Fibroblast of skin of right biceps (primary cell): Measurements from ENCODE around the gene FNDC10.

Experiments used
- DNase-seq: peaks from one replicate; pipeline ENCODE4 v3.0.0-alpha.2; 2013

FNDC10 gene

GRCh38 chr1:1615256-1616044 lies 15.5 kb upstream of the FNDC10 start, which contains the start of gene MIB2:
Gene MIB2, plus strand, starts transcription at chr1:1615500. Its CDS starts 7,953 bp downstream, at chr1:1623453.
- peak; percentile 96 for DNase-seq

DNA sequence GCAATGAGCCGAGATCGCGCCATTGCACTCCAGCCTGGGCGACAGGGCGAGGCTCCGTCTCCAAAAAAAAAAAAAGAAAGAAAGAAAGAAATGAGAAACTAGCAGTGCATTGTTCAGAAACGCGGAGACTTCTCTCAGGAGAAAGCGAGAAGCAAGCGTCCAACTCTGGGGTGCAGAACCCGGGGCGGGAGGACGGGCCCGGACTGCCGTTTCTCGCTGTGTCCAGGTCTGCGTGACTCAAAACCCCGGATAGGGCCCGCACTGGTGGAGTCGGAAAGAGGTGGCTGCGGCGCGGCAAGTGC lies 15.0 kb upstream of the FNDC10 start:
- no peak for DNase-seq

DNA sequence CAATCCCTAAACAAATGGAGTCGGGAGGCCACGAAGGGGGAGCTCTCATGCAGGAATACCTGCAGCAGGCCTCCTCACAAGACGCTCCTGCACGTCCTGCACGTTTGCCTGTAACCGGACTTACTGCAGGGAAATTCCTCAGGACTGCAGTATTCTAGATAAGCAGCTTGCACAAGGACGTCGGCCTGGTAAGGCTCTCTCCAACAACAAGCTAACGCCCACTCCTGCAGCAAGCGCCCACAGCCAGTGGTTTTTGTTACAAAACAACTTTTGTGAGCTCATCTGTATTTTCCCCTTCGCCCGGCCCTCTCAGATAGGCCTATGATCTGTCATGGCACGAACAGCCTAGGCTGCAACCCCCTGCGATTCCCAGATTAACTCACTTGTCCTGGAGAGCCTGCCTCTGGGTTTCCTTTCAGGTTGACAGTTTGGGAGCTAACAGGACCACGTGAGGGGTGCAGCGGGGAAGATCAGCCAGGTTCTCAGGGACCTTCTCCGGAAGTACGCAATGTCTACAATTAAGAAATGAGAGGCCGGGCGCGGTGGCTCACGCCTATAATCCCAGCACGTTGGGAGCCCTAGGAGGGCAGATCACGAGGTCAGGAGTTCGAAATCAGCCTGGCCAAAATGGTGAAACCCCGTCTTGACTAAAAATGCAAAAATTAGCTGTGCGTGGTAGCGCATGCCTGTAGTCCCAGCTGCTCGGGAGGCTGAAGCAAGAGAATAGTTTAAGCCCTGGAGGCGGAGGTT lies 14.4 kb upstream of the FNDC10 start:
- peak; percentile 46 for DNase-seq

DNA sequence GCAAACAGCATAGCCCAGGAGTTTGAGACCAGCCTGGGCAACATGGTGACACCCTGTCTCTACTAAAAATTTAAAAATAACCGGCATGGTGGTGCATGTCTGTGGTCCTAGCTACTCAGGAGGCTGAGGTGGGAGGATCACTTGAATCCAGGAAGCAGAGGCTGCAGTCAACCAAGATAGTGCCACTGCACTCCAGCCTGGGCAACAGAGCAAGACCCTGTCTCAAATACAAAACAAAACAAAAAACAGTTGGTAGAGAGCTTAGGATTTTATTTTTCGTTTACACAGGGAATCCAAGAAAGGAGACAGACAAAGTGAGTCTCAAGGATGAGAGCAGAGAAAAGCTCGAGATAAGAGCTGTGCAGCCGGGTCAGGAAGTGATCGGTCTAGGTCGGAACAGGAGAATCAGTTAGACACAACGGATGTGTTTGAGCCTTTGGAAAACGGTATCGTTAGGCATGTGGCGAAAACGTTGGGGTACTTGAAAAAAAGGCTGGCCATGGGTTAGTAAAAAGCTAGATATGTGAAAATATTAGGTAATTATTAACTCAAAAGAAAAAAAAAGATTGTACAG lies 13.7 kb upstream of the FNDC10 start:
- DNase-seq: no peak

DNA sequence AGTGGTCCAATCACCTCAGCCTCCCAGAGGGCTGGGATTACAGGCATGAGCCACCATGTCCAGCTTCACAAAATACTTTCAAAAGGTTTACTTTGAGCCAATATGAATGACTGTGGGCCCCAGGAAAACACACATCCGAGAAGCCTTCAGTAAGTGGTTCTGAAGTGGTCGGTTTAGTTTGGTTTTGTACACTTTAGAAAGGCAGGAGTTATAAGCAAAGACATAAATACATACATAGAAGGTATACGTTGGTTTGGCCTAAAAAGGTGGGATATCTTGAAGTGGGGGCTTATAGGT lies 12.1 kb upstream of the FNDC10 start:
- no peak for DNase-seq

GRCh38 chr1:1610796-1611195 lies 10.9 kb upstream of the FNDC10 start:
- DNase-seq: no peak

- no peak for DNase-seq
Measured at GRCh38 chr1:1609822-1610485, 10.0 kb upstream of the FNDC10 start.

DNA sequence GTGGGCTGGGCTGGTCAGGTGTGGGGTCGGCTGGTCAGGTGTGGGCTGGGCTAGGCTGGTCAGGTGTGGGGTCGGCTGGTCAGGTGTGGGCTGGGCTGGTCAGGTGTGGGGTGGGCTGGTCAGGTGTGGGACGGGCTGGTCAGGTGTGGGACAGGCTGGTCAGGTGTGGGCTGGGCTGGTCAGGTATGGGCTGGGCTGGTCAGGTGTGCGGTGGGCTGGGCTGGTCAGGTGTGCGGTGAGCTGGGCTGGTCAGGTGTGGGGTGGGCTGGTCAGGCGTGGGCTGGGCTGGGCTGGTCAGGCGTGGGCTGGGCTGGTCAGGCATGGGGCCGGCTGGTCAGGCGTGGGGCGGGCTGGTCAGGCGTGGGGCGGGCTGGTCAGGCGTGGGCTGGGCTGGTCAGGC lies 6.3 kb upstream of the FNDC10 start:
- no peak for DNase-seq

DNA sequence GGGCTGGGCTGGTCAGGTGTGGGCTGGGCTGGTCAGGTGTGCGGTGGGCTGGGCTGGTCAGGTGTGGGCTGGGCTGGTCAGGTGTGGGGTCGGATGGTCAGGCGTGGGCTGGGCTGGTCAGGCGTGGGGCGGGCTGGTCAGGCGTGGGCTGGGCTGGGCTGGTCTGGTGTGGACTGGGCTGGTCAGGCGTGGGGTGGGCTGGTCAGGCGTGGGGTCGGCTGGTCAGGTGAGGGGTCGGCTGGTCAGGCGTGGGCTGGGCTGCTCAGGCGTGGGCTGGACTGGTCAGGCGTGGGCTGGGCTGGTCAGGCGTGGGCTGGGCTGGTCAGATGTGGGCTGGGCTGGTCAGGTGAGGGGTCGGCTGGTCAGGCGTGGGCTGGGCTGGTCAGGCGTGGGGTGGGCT lies 5.8 kb upstream of the FNDC10 start:
- no peak for DNase-seq

DNA sequence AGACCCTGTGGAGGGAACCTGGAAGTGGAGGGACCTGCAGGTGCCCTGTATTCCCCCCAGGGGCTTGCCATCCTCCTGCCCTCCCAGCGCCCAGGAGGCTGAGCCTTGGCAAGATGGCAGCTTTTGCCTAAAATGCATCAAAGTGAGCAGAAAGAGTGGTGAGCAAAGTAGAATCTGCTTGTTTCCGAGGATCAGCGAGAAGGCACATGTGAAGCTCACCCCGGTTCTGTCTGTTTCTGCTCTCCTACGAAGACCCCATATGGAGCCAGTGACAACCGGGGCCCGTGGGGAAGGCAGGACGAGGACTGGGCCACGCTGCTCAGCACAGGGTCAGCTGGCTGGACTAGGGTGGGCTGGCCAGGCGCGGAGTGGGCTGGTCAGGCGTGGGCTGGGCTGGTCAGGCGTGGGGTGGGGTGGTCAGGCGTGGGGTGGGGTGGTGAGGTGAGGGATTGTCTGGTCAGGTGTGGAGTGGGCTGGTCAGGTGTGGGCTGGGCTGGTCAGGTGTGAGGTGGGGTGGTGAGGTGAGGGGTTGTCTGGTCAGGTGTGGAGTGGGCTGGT lies 5.2 kb upstream of the FNDC10 start:
- DNase-seq: no peak

- DNase-seq: no peak
Measured at GRCh38 chr1:1604374-1605033, 4.6 kb upstream of the FNDC10 start.

DNA sequence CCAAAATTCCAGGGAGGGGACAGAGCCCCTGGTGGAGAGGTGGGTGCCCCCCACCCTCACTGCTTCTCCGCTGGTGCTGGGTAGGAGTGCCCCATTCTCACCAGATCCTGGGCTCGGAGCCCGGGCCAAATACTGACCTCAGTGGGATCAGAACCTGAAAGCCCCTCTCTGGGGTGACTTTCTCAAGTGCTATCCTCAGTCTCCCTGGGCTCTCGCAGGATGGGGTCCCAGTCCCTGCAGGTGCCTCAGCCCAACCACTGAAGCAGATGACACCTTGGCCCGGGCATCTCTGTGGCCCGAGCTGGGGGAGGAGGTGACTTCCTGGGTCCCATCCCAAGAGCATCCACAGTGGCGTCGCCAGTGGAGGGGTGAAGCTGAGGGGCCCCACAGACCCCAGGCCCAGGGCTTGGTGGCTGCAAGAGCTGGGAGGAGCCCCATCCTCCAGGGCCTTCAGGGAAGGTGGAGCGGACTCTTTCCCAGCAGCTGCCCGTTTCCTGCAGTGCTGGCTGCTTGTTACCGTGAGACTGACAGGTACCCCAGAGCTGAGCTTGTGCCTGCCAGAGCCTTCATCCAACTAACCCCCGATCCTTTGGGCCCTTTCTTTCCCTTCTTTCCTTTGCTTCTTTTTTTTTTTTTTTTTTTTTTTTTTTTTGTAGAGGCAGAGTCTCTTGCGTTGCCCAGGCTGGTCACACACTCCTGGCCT lies 3.9 kb upstream of the FNDC10 start:
- DNase-seq: no peak

GRCh38 chr1:1602968-1603506 lies 3.1 kb upstream of the FNDC10 start:
- DNase-seq: no peak

DNA sequence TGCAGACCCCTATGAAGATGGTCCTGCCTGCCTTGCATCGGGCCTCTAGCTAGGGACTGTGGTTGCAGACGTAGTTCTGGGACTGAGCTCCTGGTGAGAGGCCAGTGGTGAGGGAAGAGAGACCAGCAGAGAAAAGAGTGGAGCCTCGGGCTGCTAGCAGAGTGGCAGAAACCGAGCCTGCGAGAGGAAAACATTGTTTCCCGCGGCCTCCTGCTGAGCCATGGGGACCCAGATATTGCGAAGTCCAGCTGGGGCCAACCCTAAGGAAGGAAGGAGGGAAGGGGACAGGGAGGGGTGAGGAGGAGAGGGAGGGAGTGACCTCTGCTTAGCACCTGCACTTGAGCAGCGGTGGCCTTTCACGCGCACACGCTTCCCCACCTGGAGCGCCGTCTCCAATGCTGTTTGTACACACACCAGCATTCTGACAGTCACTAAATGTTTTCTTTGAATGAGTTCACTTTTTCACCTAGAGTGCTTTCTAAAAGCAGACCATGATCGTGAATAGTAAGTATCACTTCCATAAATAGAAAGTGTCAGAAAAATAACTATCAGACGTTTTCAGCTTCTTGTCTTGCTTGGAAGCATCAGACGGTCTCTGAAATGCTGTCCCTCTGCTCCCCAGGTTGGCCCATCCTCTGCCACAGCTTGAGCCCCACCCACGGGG lies 2.5 kb upstream of the FNDC10 start:
- no peak for DNase-seq

GRCh38 chr1:1601564-1602303 lies 1.8 kb upstream of the FNDC10 start:
- DNase-seq: no peak

DNA sequence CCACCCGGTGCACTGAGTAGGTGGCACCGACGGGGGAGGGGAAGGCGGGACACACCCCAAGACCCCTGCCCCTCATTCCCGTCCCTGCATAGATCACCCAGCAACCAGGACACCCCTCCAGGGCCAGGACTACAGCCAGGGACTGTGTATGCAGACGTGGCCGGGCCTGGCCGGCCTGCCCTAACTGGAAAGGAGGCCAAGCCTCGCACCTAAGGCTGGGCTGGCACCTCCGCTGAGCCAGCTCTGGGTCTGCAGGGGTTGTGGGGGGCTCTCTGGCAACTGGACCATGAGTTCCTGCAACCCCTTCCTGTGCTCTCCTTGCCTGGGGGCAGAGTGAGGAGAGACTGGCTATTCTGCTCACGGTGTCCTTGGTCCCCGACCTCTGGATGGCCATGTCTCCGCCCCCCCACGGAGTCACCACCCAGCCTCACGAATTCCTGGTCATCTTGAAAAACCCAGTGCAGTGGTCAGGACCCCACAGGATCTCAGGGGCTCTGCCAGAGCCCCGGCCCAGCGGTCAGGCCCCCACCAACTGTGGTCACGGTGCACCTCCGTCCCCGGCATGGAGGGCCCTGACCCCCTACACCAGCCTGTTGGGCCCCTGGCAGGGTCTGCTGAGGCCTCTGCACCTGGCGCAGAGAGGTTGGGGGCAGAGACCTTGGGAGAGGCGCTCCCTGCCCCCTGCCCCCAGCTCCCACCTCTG lies 1.1 kb upstream of the FNDC10 start:
- no peak for DNase-seq

DNA sequence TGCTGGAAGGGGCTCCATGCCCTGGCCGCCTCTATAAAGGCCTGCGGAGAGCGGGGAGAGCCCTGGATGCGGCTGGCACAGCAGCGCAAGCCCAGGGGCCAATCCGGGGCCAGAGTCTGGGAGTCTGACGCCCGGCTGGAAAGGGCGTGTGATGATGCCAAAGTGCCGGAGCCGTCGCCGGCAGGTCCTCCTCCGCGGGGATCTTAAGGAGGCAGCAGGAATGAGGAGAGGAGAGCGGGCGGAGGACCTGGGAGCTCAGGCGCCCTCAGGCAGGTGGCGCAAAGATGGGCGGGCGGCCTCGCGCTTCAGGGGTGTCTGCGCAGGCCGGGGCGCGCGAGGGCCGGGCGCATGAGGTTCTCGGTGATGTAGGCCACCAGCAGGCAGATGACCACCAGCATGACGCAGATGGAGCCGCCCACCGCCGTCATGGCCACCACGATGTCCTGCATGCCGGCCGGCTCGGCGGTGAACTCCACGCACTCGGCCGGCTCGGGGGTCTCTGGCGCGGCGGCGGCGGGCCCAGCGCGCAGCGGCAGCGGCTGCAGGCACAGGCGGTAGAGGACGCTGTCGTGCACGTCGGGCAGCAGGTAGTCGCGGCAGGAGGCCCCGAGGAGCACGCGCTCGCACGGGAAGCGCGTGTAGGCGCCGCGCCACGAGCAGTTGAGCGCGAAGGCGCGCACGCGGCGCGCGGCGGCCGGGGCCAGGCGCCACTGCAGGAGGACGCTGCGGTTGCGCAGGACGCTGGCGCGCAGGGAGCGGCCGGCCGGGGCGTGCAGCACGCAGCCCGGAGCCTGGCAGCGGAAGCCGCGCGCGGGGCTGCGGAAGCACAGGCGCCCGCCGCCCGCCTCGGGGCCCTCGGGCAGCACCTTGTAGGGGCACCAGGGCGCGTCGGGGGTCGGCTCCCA lies 653 bp downstream of the FNDC10 start:
- peak; percentile 32 for DNase-seq

GRCh38 chr1:1598720-1599029 lies 1.3 kb downstream of the FNDC10 start:
- DNase-seq: no peak

GRCh38 chr1:1598051-1598719 lies 1.8 kb downstream of the FNDC10 start:
- DNase-seq: no peak
